ENCODE data around the gene ADORA1.
A peak's percentile ranks its signal among the peaks of the same experiment; 100 is the strongest.

The ADORA1 gene

DNA sequence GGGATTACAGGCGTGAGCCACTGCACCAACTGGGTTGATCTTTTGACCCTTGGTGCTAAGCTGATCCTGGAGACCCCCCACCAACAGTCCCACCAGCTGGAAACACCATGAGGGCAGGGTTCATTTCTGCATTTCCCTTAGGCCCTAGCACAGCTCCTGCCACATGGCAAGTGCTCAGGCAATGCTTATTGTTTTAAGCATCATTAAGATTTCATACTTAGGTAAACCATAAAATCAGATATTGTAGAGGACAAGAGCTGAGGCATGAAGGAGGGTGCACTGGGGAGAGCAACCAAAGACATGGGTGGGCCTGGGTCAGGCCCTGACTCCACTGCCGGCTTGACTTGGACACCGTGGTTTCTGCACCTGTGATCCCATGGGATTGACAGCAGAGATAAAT is 84.3 kb downstream of the ADORA1 start:
- no peak for DNase-seq (ENCODE audit: extremely low read depth, low read depth)
- TF ChIP-seq, protein P1, sequence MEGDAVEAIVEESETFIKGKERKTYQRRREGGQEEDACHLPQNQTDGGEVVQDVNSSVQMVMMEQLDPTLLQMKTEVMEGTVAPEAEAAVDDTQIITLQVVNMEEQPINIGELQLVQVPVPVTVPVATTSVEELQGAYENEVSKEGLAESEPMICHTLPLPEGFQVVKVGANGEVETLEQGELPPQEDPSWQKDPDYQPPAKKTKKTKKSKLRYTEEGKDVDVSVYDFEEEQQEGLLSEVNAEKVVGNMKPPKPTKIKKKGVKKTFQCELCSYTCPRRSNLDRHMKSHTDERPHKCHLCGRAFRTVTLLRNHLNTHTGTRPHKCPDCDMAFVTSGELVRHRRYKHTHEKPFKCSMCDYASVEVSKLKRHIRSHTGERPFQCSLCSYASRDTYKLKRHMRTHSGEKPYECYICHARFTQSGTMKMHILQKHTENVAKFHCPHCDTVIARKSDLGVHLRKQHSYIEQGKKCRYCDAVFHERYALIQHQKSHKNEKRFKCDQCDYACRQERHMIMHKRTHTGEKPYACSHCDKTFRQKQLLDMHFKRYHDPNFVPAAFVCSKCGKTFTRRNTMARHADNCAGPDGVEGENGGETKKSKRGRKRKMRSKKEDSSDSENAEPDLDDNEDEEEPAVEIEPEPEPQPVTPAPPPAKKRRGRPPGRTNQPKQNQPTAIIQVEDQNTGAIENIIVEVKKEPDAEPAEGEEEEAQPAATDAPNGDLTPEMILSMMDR (IDR thresholded peaks at IDR 0.05; ENCODE audit: low read depth, low read length): no peak

GRCh38 chr1:203213126-203213525 is 85.6 kb downstream of the ADORA1 start:
- TF ChIP-seq, protein P1 (IDR thresholded peaks at IDR 0.05; ENCODE audit: low read depth, low read length): no peak
- no peak for DNase-seq (ENCODE audit: extremely low read depth, low read depth)

GRCh38 chr1:203214871-203215270 is 87.3 kb downstream of the ADORA1 start:
- DNase-seq (ENCODE audit: extremely low read depth, low read depth): no peak
- TF ChIP-seq, protein P1 (IDR thresholded peaks at IDR 0.05; ENCODE audit: low read depth, low read length): no peak

DNA sequence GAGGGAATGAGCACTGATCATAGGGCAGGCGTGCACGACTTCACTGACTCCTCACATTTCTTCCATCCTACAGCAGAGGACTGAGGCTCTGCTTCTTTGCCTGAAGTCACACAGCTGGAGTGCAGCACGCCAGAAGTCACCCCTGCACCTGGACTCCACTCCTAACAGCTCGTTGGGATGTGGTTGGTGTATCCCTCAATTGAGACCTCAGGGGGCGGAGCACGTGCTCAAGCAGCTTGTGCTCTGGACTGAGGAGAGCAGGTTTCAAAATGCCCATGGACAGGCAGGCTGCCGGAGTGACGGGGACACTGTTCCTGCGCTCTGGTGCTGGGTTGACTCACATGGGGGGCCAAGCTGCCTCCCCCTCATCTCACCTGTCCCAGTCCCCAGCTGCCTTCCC is 88.0 kb downstream of the ADORA1 start:
- DNase-seq (ENCODE audit: extremely low read depth, low read depth): no peak
- TF ChIP-seq, protein P1 (IDR thresholded peaks at IDR 0.05; ENCODE audit: low read depth, low read length): no peak

DNA sequence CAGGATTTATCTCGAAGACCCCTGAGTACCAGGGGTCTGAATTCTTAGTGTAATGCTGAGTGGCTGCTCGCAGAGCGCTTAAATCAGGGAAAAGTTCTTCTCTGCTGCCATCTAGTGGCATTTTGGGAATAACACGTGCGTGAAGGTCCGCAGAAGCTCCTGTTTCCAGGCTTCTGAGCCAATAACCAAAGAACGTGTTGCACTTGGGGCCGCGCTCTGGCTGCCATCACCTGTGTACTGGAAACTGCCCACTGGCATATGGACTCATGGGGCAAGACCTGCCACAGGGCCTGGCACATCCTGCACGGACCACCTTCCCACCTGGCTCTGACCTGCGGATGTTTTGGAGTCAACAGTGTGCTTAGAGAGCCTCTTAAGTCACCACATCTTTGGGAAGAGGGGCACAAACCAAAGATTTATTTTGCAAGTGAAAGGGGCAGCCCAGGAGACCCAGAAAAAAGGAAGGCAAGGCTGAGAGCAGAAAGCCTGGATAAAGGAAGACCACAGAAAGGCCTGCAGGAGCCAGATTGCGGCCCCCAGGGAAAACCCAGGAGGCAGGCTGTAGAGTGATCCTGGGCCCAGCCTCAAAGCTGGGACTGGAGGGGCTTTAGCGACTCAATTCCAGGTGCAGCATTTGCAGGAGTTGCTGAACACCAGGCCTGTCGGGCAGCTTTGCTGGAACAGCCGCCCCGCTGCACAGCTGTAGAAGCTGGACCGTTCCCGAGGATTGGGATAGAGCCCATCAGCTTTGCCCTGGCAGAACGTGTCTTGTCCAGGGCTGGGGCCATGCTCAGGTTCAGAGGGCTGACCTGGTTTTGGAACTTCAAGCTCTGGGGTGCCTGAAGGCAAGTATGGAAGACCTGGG is 89.0 kb downstream of the ADORA1 start:
- DNase-seq (ENCODE audit: extremely low read depth, low read depth): peak; percentile 24

More for the DNA sequence above, 89.0 kb downstream of the ADORA1 start:
- TF ChIP-seq, protein P1 (IDR thresholded peaks at IDR 0.05; ENCODE audit: low read depth, low read length): peak; percentile 61

Measured in AG09319 (cell line).